DMS53 treated with DMSO at 0.1 percent for 48 hours (cell line): ENCODE results near the gene ZNF200.
A peak's percentile ranks its signal among the peaks of the same experiment; 100 is the strongest.

ENCODE experiments used
- DNase-seq: peaks from one replicate; lab custom pipeline; 2025; ENCODE audit not compliant: unreplicated experiment; lab: John Stamatoyannopoulos, UW

The ZNF200 gene

DNA sequence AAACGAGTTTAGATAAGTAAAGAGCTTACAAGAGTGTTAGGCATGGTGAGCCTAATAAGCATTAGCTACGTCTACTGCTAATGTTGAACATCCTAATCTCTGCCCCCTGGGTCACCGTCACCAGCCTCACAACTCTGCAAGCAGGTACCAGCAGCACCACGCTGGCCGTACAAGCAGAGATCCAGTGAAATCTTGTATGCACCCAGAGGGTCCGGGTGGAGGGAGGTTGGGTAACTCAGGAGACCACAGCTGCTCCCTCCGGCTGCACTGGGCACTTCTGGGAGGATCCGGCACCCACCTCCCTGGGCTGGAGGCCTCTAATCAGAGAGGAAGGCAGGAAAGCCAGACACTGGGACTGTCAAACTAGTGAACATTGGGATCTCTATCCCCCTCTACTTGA is 55.3 kb downstream of the ZNF200 start:
- DNase-seq = no peak

DNA sequence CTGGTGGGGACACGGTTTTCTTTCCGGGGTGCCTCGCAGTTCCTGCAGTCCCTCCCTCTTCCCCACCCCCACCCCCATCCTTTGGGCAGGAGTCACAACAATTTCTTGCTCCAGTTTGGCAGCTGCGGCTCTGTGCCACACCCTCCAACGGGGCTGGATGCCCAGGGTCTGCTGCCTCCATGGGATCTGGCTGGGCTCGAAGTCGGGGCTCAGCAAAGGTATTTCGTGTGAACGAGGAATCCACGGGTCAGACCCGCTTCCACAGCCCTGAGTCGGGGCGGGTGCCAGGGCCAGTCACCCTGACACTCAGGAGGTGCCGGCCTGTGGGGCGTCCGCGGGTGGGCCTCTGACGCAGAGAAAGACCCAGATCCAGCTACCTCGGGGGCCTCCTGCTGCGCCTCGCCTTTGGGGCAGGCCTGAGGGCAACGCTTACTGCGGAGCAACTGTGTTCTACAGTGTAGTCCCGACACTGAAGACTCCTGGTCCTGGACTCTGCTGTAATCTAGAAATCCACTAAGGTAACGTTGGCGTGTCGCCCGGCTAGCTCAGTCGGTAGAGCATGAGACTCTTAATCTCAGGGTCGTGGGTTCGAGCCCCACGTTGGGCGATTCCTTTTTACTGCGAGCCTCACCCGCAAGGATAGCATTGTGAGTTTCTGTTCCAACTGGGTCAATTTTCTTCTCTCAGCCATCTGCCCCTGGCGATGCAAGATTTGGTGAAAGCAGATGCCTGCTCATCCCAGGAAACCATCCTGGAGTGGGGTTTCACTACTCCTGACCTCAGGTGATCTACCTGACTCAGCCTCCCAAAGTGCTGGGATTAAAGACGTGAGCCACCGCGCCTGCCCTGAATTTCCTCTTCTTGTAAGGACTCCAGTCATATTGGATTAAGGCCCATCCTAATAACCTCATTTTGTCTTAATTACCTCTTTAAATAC is 59.5 kb downstream of the ZNF200 start:
- DNase-seq = no peak

DNA sequence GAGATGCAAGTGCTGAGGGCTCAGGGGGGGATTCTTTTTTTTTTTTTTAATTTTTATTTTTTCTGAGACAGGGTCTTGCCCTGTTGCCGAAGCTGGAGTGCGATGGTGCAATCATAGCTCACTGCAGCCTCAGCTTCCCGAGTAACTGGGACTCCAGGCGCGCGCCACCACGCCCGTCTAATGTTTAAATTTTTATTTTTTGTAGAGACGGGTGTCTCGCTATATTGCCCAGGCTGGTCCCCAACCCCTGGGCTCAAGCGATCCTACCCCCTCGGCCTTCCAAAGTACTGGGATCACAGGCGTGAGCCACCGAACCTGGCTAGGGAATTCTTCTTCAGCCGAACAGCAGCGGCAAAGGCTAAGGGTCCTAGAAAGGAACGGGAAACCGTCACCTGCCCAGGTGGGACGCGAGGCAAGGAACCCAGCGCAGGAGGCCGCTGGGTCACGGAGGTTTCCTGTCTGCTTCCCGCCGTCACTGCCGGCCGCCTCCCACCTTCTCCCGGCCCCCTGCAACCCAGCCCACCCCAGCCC is 60.3 kb downstream of the ZNF200 start:
- no peak for DNase-seq

DNA sequence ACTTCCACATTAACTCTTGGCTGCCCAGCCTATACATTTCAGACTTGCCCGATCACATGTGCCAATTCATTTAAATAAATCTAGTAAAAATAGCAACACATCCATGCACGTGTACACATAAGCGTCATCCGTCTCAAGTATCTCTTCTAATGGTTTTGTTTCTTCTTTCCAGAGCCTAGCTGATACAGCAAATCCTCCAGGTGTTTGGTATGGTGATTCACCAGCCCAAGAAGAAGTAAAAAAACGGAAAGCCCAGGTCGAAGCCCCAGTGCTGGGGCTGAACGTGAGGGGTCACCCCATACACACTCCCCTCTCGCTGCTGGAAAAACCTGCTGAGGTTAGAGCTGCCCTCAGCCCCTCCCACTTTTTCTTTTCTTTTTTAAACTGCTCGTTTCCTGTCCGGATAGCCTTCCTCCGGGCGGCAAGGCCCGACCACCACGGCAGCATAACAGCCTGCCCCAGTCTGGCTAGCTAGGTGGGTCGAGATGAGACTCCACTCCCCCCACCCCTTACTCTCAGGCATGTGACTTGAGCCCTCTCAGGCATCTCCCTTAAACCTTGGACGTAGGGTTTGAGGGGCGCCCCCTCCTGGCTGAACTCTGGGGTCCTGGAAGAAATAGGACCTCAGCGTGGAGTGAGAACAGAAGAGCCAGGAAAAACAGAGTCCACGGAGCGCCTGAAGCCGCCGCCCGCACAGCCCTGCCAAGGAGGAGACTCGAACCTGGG is 60.9 kb downstream of the ZNF200 start:
- peak; percentile 23 for DNase-seq
